G401.6 (cell line): ENCODE data around the gene MOB1A.
"Not testable (repeated sequence)": the region's sequence is repeated elsewhere in the genome, so short reads cannot be mapped to it uniquely, and the experiment has no call there.

ENCODE experiments used
- FAIRE-seq: peaks from 2 replicates; lab custom pipeline; 2012; peaks lifted over from hg19 to GRCh38; lab: Jason Lieb, UNC

Gene MOB1A

DNA sequence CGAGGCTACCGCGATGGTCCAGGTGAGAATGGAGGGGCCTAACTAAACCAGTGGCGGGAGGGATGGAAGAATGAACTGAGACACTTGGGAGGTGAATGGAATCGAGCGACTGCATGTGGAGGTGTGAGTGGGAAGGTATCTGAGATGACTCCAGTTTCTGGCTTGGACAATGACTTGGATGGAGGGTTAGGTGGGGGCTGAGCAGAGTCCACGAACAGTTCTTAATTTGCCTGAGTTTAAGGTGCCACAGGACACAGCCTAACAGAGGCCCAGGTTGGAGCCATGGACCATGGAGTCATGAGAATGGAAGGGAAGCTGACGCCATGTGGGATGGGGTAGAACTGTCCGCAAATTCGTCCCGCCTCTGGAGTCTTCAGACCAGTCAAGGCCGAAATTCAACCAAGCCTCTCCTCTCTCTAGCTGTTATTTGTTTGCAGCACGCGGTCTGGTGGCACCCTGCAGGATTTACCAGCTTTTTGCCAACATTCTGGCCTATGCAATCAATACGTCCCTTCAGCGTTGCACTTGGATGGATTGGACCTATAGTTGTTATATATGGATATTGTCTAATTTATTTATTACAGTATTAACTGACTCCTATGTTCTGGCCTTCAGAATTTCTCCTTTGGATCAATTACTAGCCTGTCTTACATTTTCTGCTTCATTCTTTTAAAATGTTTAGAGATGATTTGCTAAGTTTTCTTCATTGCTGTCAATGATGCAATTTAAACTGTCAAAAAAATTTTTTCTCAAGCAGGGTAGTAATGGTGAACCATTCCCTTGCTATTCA is 30.0 kb downstream of the MOB1A start:
- FAIRE-seq: no peak

DNA sequence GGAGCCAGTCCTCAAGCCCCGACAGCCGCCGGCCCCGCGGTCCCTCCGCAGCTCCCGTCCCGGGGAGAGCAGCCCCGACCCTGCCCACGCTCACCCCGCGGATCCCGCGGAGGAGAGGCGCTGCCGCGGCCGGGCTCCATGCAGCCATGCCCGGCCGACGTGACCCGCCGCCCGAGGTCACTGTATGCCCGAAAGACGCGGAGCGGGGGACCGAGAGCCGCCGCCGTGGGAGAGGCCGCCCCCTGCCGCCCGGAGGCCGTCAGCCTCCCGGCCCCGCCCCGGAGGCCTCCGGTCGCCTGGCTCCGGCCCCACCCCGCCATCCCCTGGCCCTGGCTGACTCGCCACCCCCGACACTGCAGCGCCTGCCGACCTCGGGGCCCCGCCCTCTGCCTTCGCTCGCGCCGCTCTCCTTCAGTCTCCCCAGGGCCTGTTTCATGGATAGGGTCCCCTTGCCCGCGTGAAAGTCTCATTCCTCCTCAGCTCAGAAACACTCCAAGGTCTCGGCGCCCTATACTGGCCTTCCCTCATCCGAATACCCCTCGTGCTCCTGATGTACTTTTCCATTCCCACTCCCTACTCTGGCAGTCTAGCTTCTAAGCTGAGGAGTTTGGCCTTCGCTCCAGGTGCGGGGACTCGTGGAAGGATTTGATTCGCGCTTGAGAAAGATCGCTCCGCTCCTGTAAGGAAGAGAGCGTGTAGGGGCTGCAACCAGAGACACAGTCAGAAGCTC is 30.8 kb downstream of the MOB1A start, which contains the start of gene BOLA3:
Gene BOLA3, minus strand, starts transcription at position 186 of the 730 bp plus-strand sequence. Its CDS starts 38 bp downstream, at position 148.
- FAIRE-seq: no peak

DNA sequence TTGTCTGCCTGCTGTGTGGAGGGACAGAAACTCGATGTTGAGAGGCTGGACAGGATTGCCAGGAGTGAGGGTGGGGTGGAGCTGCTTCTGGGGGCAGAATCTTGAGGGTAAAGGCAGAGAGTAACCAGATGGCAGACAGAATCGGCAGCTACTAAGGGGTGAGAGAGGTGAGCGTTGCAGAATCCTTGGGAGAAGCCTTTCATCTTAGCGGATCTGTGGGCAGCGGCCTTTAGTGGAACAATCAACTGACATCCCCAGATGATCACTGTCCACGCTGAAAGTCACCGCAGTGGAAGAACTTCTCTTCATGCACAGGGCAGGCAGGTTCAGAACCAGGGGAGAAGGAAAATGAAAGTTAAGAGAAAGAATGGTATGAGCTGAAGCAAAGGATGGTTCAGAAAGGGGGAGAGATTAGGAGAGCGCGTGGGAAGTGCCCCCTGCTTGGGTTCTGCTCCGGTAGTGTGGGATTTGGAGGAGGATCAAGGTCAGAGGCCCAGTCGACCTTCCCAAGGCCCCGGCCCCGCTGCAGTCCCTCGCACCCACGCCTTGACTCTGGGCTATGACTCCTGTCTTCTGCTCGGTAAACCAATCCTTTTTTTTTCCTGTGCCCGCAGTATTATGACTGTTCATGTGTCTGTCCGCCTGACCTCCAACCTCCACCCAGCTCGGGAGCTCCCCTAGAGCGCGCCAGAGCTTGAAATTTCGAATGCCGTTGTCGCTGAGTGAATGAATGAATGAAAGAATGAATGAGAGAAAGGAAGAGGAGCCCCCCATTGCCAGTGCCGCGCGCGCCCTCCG is 31.6 kb downstream of the MOB1A start:
- FAIRE-seq: no peak

DNA sequence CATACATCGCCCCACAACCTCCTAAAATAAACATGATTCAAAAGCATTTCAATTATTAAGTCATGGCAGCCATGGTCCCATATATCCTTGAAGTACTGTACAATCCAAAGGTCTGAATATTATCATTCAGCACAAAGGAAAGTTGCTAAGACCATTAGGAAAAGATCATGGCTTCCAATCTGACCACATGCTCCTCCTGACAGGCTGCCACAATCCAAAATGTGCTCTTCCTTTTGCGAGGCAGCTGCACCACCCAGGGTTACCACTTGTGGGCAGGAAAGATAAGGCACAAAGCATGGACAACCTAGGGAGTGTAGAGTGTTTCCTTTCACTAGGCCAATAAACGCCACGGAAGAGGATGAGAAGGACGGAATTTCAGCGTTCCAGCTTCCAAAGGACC is 36.3 kb downstream of the MOB1A start:
- FAIRE-seq: no peak

DNA sequence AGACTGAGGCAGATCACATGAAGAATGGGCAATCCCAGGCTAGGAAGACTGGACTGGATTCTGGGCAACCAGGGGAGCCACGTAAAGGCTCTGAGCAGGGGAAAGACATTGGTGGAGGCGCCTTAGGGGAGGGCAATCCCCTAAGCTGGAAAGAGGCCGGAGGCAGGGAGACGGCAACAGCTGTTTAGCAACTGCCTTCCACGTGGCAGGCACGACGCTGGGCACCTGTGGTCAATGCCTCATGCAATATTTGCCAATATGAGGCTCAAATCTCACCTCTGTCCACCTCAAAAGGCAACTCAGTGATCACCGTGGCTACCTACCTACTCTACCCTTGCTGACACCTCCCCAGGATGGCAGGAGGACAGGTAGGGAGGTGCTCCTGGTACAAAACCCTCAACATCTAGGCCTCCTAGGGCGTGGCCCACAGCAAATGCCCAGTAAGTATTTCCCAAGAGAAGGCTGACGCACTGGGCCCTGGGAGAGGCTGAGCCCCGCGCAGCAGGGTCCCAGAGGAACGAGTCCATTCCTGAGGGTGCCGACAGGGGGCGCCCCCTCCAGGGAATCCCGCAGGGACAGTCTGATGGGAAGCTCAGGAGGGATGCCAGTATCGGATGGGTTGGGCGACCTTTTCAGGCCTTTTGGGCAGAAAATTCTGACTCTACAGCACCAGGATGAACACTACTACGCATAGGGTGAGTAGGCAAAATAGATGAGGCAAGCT is 39.9 kb downstream of the MOB1A start:
- FAIRE-seq: no peak

DNA sequence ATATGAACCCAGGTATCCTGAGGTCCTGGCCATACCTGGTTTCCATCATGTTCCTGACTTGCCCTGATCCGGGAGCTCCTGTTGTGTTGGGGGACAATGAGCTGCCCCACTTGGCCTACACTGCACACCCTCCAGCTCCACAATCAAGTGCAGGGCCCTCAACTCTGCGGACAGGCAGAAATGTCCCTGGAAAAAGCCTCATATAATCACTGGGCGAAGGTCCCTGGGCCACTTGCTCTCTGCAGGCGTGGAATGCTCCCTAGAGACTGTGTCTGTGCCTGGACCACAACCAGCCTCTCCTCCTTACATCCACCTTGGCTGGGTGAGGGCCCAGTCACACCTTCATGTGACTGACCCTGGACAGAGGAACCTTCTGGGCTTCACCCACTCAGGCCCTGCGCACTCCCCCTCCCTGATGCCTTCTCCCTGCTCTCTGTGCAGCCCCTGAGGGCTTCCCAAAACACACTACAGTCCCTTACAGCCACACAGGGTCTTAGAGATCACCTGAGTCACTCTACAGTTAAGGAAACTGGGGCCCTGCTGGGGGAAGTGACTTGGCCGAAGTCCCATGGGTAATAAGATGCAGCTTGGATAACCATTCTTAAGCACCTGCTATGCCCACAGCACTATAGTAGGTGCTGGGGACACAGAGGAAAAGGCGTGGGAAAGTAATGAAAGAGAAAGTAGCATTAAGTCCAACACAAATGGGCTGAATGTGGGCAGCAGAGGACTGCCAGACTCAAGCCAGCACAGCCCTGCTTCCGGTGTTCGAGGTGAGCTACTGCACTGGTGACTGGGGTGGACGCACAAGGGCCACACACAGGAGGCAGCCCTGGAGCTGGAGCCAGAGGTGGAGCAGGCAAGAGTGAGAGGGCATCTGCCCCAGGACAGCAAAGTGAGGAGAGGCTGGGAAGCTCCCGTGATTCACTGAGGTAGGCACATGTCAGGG is 40.8 kb downstream of the MOB1A start:
- FAIRE-seq: no peak

DNA sequence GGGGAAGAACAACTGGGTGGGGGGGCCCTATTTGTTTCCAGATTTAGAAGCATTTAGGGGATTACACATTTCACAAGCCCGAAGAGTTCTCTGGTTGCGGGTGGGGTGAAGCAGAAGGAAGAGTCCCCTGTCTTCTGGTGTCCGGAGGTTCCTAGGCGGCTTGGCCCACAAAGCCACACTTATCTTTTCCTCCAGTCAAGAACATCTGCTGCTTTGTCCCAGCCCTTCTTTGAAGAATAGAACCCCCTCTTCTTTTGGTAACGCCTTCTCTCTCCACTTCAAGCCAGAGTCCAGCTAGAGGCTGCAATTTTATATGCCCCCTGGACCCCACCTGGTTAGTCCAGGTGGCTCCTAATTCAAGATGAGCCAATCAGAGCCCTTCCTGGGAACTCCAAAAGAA is 46.8 kb downstream of the MOB1A start:
- FAIRE-seq: no peak

DNA sequence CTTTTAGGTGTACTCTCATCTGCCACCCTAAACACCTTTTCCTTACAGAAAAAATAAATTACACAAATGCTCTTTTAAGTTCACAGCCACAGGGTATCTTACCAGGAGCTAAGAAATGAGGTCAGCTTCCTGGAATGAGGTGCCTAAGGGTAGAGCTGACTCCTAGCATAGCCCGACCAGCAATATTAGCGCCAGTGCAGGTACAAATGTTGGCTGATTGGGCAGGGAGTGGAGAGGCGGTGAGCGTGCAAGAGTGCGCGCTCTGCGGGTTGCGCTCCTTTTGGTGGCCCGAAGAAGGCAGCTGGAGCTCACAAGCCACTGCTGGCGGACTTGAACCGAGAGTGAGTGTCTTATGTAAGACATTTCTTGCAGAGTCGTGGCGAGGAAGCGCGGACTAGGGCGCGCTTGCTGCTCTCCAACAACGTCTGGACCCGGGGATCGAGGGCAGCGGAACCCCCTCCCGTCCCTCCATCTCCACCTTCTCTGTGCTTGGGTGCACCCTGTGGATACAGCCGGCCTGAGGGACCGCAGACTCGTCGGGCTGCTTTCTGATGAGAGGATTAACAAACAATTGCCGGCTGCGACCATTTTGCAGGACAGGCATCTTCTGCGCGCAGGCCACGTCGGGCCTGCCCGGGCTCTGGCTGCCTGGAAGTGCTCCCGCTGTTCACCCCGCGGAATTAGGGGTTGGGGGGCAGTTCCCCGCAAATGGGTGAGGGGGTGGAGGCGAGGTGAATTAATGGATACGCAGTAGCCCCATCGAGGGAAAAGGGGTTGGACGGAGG is 48.3 kb downstream of the MOB1A start:
- FAIRE-seq: no peak

DNA sequence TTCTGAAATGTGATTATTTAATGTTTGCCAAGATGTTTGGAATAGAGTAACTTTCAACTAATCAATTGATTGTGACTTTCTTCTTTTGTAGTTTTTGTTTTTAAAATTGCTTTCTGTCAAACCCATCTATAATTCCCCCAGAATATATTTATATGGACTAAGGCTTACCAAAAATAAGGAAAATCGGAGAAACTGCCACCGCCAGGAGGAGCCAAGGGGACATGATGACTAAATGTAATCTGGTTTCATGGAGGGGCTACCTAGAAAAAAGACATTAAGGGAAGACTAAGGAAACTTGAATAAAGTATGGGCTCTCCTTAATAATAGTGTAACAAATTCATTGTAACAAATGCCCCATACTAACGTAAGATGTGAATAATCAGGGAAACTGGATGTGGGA is 50.5 kb downstream of the MOB1A start:
- no peak for FAIRE-seq

DNA sequence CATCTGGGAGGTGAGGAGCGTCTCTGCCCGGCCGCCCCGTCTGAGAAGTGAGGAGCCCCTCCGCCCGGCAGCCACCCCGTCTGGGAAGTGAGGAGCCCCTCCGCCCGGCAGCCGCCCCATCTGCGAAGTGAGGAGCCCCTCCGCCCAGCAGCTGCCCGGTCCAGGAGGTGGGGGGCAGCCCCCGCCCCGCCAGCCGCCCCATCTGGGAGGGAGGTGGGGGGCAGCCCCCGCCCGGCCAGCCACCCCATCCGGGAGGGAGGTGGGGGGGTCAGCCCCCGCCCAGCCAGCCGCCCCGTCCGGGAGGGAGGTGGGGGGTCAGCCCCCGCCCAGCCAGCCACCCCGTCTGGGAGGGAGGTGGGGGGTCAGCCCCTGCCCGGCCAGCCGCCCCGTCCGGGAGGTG is 54.7 kb downstream of the MOB1A start:
- FAIRE-seq: not testable (repeated sequence)

DNA sequence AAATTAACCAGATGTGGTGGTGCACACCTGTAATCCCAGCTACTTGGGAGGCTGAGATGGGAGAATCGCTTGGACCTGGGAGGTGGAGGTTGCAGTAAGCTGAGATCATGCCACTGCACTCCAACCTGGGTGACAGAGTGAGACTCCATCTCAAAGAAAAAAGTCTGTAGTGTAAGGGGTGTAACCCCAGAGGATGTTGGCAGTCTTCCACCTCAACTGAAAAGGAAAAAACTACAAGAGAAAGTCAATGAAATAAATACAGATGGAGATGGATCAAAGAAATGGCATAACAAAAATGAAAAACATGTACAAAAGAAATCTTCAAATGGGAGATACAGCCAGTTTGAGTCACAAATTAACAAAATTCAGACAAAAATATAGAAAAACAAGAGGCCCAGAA is 56.8 kb downstream of the MOB1A start:
- FAIRE-seq: not testable (repeated sequence)

DNA sequence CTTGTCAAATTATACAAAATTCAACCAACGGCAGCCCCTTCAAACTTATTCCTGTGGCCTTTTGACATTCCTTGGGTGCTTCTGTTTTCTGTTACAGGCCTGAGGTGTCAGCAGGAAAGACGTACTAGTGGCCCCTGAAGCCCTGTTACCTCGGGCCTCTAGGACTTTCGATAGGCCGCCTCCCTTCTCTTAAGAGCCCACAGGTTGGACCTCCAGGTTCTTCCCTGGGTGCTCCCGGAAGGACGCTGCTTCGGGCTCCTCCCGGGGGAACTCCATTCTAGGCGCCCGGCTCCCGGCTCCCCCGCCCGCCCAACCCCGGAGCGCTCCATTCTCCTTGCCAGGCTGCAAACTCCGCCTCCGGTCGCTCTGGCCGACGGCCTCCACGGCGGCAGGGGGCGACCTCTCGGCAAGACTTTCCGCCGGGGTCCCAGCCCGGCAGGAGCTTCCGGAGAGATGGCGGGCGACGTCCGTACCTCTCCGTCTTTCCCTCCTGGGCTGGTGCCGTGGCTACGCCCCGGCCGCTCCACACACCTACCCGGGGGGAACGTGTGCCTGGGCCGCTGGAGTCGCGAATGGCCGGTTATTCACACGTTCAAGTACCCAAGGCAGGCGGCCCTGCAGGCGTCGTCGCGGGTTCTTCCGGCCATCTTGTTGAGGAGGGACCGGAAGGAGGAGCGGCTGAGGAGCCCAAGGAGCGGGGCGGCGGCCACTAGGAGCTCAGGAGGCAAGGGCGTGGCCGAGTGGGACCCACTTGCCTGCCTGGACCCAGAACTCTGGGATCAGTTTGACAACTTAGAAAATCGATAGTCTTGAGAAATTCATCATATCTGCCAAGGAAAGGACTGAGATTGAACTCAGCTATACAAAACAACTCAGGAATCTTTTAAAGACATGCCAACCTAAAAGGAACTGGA is 58.5 kb downstream of the MOB1A start:
- FAIRE-seq: no peak

DNA sequence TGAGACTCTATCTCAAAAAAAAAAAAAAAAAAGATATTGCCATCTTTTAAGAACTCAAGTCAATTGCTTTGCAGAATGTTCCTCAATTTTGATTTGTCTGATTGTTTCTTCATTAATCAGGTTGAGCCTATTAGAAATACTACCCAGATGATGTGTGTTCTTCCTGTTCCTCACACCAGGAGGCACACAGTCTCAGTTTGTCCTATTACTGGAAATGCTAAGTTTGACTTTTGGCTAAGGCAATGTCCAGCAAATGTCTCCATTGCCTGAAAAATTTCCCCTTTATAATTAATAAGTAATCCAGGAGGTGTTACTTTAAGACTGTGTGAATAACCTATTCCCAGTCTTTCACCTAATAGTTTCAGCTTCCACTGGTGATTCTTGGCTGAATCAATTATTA is 59.3 kb downstream of the MOB1A start:
- FAIRE-seq: no peak

DNA sequence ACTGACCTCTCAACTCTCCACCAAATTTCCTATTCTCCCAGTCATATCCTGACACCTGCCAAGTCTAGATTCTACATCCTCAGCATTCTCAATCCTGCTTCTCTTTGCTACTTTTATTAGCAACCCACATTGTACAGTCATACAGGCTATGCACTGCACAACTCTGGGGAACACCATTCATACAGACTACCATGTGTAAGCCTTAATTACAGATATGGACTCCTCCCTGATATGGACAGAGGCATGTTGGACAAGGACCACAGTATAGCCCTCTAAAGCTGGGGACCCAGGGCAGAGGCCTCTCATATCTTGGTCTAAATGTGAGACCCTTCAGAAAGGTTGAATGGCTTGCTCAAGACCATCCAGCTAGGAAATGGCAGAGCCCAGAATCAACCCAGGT is 67.3 kb downstream of the MOB1A start:
- FAIRE-seq: no peak

DNA sequence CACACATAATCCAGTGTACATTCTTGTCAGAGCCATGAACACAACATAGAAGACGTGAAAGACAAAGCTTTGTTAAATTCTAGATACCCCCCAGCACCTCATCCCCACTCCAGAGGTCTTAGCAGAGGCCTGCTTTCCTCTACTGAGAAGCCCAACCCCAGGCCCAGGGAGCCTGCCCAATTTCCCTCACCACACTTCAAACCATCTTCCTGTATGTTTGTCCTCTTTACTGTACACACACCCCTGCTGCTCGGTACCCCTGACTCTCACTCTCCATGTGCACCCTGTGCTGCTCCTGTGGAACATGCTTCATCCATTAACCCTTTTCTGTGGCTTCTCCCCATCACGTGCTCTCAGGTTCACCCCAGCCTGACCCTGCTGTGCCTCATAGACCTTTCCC is 68.1 kb downstream of the MOB1A start:
- FAIRE-seq: no peak

DNA sequence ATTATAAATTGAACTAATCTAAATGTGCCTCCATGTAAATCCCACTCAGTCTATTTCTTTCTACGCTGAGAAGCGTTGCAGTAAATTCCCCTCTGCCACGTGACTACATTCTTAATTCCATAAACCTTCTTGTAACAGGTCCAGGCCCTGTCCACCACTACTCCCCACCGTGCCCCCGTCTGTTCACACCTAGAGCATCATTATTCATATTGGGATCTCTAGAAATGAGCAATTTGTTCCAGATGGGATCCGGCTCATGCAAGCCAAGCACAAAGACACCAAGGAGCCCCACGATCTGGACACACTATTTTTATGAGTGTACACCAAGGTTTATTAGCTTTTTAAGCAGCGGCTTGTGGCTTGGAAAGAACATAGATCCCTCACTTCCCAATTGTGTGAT is 69.1 kb downstream of the MOB1A start:
- no peak for FAIRE-seq

DNA sequence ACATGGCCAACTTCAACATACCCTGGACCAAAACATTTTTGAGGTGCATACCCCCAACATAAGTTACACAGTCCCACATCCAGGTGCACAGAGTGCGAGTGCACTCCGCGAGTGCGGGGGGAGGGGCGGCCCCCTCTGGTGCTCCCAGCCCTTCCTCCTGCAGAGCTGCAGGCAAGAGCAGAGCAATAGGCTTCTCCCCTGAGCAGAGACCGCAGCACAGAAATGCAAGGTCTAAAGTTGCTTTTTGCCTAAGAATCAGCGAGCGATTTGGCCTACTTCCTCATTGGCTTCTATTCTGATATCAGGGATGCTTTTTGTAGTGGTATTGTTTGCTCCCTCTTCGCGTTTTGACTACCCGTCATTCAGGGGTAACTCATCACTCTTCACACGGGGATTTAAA is 71.6 kb downstream of the MOB1A start:
- FAIRE-seq: no peak

DNA sequence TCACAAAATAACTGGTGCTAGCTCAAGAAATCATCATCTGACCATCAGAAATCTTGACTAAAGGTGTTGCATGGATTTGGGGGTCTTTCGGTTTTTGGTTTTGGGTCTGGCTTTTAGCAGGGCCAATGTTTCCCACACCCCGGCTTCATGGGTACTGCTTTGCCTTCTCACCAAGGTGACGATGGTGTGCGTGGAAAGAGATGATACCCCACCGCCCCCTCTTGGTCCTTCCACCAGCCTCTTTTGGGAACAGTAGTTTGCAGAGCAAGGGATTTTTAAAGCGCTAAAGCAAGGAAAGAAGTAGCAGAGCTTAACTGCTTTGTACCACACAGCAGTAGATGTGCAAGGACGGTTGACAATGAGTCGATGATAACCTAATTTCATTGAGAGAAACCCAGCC is 73.3 kb downstream of the MOB1A start:
- no peak for FAIRE-seq

DNA sequence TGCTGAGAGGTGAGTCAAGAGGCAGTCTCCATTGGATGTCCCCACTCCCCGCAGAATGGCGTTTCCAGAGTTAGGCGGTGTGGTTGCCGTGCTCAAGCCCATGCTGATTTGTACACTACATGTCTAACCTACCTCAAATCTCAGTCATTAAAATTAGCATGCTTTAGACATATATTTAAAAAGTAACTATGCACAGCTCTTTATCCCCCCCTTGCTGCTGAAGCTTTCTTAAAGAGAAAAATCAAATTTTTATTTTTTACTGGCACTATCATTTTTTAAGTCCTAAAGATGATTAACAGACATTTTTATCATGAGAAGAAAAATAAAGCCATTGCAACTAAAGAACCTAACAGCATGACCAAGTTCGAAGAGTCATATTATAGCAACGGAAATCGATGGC is 73.8 kb downstream of the MOB1A start:
- no peak for FAIRE-seq
